SIG-M5 treated with dmso at 0.1 percent for 504 hours (cell line): ENCODE measurements around the gene CAPRIN1.
A peak's percentile ranks its signal among the peaks of the same experiment; 100 is the strongest.

Experiments
- DNase-seq: peaks from one replicate; lab custom pipeline; 2025; ENCODE audit not compliant: unreplicated experiment; lab: John Stamatoyannopoulos, UW

Gene CAPRIN1

DNA sequence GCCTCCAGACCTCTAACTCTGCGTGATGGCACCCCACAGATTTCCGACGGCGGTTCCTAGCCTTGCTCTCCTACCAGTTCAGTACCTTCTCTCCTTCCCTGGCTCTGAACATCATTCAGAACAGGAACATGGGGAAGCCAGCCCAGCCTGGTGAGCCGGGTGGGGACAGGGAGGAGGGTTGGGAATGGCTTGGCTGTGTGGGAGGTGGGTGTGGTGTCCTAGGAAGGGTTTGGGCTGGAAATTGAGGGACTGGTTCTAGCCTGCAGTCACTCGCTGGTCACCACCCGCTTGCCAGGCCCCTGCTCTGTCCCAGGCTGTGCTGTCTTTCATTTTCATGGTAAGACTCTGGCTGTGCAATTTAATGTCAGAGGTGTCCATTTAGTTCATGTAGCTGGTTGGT, 87.8 kb downstream of the CAPRIN1 start:
- DNase-seq = no peak

DNA sequence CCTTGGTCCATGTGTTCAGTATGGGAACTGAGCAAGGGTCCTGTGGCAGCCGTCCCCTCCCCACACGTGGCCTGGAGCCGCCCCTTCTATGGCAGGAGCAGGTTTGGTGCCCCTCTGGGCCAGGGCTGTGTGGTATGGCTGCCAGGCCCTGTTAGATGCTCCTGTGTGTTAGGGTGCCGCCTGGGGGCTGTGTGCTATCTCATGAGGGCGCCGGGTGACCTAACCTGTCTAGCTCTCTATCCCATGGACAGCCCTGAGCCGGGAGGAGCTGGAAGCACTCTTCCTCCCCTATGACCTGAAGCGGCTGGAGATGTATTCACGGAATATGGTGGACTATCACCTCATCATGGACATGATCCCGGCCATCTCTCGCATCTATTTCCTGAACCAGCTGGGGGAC, 88.6 kb downstream of the CAPRIN1 start:
- DNase-seq = no peak

DNA sequence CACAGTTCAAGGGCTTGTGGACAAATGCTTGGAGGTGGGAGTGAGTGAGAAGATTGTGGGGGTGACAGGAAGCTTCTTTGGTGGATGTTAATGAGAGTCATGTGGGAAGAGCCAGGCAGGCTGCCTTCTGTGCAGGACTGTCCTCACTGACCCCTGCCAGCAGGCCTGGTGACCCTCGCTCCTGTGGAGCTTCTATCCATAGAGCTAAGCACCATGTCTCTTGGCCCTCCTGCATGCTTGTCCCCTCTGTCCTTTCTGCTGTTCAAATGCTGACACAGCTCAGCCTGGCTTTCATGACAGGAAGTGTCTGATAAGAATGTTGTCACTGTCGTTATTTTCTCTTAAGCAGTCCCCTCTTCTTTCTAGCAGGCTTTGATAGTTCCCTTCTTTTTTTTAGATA, 91.5 kb downstream of the CAPRIN1 start:
- DNase-seq = no peak

DNA sequence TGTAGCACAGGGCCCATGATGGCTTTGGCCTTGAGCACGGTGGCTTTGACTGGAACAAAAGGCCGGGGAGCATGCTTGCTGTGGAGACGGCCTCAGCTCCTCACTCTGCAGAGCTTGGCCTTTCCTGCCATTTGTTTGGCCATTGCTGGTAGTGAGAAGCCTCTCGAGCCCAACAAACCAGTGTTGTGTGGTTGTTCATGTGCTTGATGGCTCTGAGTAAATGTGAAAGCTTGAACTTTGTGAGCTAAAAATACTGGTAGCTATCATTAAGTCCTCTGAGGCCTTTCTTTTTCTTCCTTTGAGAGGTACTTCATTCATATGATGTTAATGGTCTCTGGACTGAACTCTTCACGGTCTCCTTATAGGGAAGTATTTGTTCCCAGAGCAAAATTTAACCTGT, 93.5 kb downstream of the CAPRIN1 start:
- no peak for DNase-seq

DNA sequence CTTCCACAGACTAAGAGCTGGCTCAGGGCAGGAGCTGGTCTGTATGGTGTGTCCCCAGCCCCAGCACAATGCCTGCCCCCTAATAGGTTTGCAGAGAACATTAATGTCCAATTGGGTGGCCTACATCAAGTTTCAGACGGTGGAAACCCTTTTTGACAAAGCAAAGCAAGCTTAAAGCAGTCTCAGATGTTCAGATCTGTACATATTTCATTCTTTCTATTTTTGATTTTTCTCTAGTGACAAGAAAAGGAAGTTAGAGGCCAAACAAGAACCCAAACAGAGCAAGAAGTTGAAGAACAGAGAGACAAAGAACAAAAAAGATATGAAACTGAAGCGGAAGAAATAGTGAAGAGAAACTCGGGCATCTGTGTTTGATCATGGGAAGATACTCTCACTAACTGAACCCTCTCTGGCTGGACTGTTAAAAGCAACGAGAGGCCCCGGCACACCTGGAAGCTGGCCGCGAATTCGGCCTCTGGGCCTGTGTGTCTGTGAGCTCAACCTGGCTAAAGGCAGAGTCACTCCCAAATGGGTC, 94.4 kb downstream of the CAPRIN1 start:
- DNase-seq = no peak

DNA sequence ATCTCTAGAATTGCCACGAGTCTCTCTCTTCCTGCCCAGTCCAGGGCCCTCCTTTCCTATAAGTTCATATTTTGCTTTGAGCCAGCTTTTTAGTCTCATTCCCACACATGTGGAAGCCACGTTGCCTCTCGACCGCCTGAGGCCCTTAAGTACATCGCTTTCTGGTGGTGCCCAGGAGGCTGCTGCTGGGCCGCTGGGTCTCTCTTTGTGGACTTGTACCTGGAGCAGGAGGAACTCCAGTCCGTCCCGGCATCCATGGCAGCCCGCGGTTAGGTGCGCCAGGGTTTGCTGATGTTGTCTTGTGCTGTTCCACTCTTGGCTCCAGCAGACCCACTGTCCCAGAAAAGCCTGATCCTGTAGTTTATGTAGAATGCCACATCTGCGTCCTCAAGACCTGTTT, 94.9 kb downstream of the CAPRIN1 start:
- DNase-seq = no peak

DNA sequence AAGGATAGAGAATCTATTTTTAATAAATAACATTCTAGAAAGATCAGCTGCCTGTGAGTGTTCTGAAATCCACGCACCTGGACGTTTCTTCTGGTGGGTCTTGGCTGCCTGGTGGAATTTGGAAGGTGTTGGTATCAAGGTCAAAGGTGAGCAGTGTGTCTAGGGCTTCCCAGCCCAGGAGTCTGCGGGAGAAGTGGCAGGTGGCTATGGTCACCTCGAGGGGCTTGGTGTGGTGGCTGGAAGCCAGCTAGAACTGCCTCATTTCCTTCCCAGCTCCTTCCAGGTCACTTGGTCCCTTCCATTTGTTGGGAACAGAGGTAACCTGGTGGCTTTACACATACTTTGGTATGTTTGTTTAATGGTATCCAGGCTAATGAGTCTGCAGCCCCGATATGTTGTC, 95.3 kb downstream of the CAPRIN1 start:
- no peak for DNase-seq

DNA sequence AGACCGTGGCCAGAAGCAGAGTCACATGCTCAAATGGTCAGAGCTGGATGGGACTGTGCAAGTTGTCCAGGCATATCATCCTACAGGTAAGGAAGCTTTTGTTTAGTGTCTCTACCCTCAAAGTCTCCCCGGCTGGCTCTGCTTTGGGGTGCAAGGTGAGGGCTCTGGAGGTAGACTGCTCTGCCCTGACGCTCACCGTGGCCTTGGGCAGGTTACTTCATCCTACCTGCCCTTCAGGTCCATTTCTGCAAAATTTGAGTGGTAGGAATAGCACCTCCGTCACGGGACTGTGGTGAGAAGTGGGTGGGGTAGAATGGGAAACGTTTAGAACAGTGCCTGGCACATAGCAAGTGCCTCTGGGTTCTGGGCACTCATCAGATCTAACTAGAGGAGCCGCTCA, 96.0 kb downstream of the CAPRIN1 start:
- no peak for DNase-seq

DNA sequence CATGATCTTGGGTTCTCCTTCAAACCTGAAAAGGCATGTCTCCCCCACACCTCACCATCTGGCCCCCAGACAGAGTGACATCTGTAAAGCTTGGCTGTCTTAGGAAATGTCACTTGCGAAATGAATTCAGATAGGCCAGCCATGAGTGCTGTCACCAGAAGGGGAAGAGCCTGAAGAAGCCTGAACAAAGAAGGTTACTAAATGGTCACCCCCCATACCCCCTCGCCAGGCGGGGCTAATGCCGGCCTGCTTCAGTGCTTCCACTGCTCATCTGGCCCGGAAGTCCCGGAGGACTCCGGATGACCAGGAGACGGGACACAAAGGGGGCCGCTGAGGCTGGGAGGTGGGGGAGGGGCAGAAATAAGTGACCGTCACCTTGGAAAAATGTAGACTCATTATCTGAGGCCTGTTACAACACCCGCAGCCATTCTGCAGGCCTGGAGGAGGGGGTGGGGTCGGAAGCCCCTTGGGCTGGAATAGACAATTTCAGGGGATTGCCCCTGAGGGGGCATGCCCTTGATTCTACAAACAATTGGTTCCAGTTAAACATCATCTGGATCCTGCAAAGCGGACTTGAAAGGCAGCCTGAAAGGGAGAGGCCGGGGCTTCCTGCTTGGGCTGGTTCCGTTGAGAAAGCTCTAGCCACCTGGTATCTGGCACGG, 97.1 kb downstream of the CAPRIN1 start:
- DNase-seq = peak; percentile 75

DNA sequence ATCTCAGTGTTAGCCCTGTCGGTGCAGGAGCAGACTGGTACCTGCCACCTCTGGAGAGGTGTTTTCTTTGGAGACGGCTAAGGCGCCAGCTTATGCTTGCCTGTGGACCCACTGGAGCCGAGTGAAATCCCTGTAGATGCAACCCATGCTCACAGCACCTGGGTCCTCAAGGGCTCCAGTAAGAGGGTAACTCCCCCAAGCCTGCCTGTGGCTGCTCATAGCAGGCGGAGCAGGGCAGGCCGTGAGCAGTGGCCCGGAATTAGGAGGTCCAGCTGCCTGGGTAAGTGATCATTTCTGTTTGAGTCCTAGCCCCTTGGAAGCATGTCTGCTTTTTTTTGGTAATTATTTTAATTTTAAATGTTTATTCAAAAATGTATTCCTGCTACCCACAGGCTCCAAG, 97.7 kb downstream of the CAPRIN1 start:
- DNase-seq = no peak

DNA sequence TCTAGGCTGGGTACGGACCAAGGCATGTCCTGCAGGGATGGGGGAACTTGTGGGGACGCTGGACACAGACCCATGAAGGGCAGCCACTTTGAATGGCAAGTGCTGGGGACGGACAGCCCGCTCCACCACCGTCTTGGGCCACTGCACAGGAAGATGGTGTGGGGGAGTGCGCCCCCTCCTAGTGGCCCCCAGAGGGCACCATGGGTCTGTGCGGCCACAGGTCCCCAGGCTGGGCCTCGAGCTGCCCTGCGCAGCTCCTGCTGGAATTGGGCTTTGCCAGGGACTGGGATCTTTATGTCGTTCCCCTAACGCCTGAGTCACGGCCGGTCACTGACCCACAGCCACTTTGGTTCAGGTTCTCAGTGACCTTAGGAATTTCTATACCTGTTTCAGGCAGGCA, 98.3 kb downstream of the CAPRIN1 start:
- DNase-seq = no peak

DNA sequence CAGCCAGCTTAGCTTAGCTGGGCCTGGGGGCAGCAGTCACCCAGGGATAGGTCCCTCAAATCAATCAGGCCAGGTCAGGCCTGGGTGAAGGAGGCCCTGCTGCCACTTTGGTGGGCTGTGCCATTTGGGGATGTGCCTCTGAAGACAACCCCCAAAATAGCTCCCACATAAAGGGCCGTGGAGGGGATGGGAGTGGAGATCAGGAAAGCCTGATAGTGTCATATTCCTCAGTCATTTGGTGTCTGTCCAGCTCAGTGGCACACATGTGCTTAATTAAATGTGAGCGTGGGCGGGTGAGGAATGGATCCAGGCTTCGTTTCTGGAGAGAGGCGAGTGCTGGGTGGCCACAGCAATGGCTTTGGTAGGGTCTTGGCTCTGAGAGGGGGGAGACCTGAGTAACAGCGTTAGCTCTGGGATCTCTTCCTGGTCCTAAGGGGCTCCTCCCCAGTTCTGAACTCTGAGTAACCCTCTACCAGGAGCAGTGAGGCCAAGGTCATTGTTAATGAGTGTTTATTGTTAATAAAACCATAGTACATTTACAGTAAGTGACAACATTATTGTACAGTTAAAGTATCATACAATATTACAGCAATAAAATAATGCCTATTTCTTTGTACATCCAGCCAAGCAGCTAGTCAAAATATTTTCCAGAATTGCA, 99.1 kb downstream of the CAPRIN1 start:
- no peak for DNase-seq
